Measurements from ENCODE around the gene FXYD1.

Gene FXYD1

DNA sequence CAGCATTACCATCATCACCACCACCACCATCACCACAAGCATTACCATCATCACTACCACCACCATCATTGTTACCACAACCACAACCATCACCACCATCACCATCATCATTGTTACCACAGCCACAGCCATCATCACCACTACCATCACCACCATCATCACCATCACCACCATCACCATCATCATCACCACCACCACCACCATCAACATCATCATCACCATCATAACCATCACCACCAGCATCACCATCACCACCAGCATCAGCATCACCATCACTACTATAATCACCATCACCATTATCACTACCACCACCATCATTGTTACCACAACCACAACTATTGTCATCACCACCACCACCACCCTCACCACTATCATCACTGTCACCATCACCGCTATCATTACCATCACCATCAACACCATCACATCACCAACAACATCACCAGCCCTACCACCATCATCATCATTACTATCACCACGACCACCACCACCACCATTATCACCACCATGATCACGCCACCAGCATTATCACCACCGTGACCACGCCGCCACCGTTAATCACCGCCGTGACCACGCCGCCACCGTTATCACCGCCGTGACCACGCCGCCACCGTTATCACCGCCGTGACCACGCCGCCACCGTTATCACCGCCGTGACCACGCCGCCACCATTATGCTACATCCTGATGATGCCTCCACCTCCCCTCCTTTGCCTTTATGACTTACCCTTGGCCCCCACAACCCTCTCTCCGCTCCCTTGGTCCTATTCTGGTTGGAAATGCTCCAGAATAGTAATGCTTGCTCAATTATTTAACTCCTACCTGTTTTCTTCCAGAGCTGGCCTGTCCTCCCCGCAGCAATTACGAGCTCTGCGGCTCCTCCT lies 33.0 kb upstream of the FXYD1 start:
- TF ChIP-seq, protein P1, sequence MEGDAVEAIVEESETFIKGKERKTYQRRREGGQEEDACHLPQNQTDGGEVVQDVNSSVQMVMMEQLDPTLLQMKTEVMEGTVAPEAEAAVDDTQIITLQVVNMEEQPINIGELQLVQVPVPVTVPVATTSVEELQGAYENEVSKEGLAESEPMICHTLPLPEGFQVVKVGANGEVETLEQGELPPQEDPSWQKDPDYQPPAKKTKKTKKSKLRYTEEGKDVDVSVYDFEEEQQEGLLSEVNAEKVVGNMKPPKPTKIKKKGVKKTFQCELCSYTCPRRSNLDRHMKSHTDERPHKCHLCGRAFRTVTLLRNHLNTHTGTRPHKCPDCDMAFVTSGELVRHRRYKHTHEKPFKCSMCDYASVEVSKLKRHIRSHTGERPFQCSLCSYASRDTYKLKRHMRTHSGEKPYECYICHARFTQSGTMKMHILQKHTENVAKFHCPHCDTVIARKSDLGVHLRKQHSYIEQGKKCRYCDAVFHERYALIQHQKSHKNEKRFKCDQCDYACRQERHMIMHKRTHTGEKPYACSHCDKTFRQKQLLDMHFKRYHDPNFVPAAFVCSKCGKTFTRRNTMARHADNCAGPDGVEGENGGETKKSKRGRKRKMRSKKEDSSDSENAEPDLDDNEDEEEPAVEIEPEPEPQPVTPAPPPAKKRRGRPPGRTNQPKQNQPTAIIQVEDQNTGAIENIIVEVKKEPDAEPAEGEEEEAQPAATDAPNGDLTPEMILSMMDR (IDR thresholded peaks at IDR 0.05; ENCODE audit: low read depth, low read length, missing control alignments): no peak
- Histone ChIP-seq H3K4me3 (ENCODE audit: low read depth, low read length) (no peak overlapping the region), H3K27me3 (replicated peaks) (no peaks in the 10 kb centered on the region), H3K27ac (no peak overlapping the region), H3K36me3 (replicated peaks) (no peaks in the 10 kb centered on the region)
- DNase-seq: no peak
- in situ Hi-C loops (cut with HindIII; ENCODE audit: low pct_ligation_motif_present, low sequenced_read_pairs): no loop called here

DNA sequence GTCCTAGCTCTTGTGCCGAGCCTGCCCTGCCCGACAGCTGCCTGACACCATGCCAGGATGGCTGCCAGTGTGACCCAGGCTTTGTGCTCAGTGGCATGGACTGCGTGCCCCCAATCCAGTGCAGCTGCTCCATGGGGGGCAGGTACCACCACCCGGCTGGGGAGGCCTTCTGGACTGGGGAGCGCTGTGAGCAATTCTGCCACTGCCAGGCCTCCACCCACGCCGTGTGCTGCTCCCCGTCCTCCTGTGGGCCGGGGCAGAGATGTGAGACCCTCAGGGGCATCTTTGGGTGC lies 32.4 kb upstream of the FXYD1 start:
- in situ Hi-C loops (cut with HindIII; ENCODE audit: low pct_ligation_motif_present, low sequenced_read_pairs): no loop called here
- TF ChIP-seq, protein P1 (IDR thresholded peaks at IDR 0.05; ENCODE audit: low read depth, low read length, missing control alignments): no peak
- H3K27me3 ChIP-seq (replicated peaks): no peaks in the 10 kb centered on the region
- no peak overlapping the region for H3K27ac ChIP-seq
- H3K36me3 ChIP-seq (replicated peaks): no peaks in the 10 kb centered on the region
- H3K4me3 ChIP-seq (ENCODE audit: low read depth, low read length): no peak overlapping the region
- no peak for DNase-seq

DNA sequence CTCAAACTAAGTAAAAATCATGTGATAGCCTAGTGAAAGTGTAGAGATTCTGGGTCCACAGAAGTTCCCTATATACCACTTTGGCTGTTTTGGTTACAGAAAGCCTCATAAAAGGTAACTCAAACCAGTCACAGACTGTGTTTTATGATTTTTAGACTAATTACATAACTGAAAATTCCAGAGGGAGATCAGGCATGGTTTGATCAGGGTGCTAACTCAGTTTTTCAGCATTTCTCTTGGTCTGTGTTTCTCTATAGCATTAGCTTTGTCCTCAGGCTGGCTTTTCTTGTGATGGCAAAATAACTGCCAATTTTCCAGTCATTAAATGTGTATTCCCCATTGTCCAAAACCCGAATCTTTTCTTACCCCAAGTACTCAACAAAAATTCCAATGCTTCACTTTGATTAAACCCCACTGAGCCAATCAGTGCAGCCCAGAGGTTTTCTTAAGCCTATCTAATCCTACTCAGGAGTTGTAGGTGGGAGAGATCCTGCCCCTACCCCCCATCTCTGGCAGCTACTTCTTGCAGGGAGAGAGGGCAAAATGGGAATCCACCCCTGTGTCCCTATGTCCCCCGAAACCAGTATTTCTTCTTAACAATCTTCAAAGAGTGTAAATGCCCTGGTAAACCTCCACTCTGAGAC lies 31.6 kb upstream of the FXYD1 start:
- Histone ChIP-seq H3K27me3 (replicated peaks) (no peaks in the 10 kb centered on the region), H3K27ac (no peak overlapping the region), H3K36me3 (replicated peaks) (no peaks in the 10 kb centered on the region), H3K4me3 (ENCODE audit: low read depth, low read length) (no peak overlapping the region)
- TF ChIP-seq, protein P1 (IDR thresholded peaks at IDR 0.05; ENCODE audit: low read depth, low read length, missing control alignments): no peak
- no peak for DNase-seq
- in situ Hi-C loops (cut with HindIII; ENCODE audit: low pct_ligation_motif_present, low sequenced_read_pairs): no loop called here

DNA sequence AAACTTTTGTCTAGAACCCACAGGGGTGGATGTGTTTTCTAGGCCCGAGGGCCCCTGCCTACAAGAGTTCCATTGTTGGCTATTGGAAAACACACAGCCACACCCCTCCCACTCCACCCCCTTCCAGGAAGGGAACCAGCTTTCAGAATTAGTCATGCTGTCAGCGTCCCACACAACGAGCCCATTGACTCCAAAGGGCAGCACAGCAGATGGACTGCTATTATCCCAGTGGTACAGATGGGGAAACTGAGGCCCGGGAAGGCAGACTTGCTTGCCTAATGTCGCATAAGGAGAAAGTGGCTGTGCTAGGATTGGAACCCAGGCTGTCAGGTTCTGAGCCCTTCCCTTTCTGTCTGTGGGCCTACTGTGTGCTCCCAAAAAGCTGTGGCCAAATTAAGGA lies 31.1 kb upstream of the FXYD1 start:
- no peak overlapping the region for H3K4me3 ChIP-seq (ENCODE audit: low read depth, low read length)
- in situ Hi-C loops (cut with HindIII; ENCODE audit: low pct_ligation_motif_present, low sequenced_read_pairs): no loop called here
- H3K36me3 ChIP-seq (replicated peaks): no peaks in the 10 kb centered on the region
- TF ChIP-seq, protein P1 (IDR thresholded peaks at IDR 0.05; ENCODE audit: low read depth, low read length, missing control alignments): no peak
- DNase-seq: peak; percentile 22
- H3K27me3 ChIP-seq (replicated peaks): no peaks in the 10 kb centered on the region
- H3K27ac ChIP-seq: no peak overlapping the region

DNA sequence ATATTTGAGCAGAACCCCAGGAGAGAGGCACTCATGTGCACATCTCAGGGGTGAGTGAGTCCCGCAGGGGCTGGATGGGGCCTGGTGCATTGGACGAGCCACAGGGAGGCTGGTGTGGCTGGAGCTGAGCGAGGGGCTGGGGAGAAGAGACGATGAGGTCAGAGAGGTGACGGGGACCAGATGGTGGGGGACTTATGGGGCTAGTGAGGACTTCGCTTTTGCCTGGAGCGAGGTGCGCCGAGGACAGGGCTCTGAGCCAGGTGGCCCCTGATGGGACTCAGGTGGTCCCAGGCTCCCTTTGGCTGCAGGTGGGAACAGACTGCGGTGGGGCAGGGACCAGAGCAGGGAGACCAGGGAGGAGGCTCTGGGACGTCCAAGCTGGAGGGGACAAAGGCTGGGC lies 29.9 kb upstream of the FXYD1 start:
- DNase-seq: no peak
- no peak overlapping the region for H3K27ac ChIP-seq

More for the DNA sequence above, 29.9 kb upstream of the FXYD1 start:
- Histone ChIP-seq H3K36me3 (replicated peaks) (no peaks in the 10 kb centered on the region), H3K27me3 (replicated peaks) (no peaks in the 10 kb centered on the region), H3K4me3 (ENCODE audit: low read depth, low read length) (no peak overlapping the region)
- in situ Hi-C loops (cut with HindIII; ENCODE audit: low pct_ligation_motif_present, low sequenced_read_pairs): no loop called here
- TF ChIP-seq, protein P1 (IDR thresholded peaks at IDR 0.05; ENCODE audit: low read depth, low read length, missing control alignments): no peak
